ENCODE data around the gene TBATA.

TBATA gene

GRCh38 chr10:70785190-70785589 lies at the start of gene TBATA:
Gene TBATA (minus strand): TSS chr10:70785377. CDS start chr10:70783379, 1,998 bp downstream.
- DNase-seq (ENCODE audit: low spot score) = no peak

- no peak for DNase-seq (ENCODE audit: low spot score)
Observed at GRCh38 chr10:70834441-70835151, 49.4 kb upstream of the TBATA start.

GRCh38 chr10:70834021-70834420 lies 48.8 kb upstream of the TBATA start:
- no peak for DNase-seq (ENCODE audit: low spot score)

GRCh38 chr10:70833601-70834000 lies 48.4 kb upstream of the TBATA start:
- DNase-seq (ENCODE audit: low spot score) = no peak

- no peak for DNase-seq (ENCODE audit: low spot score)
Observed at GRCh38 chr10:70832852-70833528, 47.8 kb upstream of the TBATA start.

GRCh38 chr10:70832221-70832620 lies 47.0 kb upstream of the TBATA start:
- no peak for DNase-seq (ENCODE audit: low spot score)

GRCh38 chr10:70830164-70830563 lies 45.0 kb upstream of the TBATA start:
- DNase-seq (ENCODE audit: low spot score) = no peak

GRCh38 chr10:70829543-70829942 lies 44.4 kb upstream of the TBATA start:
- DNase-seq (ENCODE audit: low spot score) = no peak

GRCh38 chr10:70828923-70829322 lies 43.7 kb upstream of the TBATA start:
- DNase-seq (ENCODE audit: low spot score) = no peak

- DNase-seq (ENCODE audit: low spot score) = no peak
Observed at GRCh38 chr10:70827086-70827757, 42.0 kb upstream of the TBATA start.

GRCh38 chr10:70822076-70822820 lies 37.1 kb upstream of the TBATA start:
- DNase-seq (ENCODE audit: low spot score) = no peak

- DNase-seq (ENCODE audit: low spot score) = no peak
Observed at GRCh38 chr10:70820976-70821750, 36.0 kb upstream of the TBATA start.

- peak; percentile 40 for DNase-seq (ENCODE audit: low spot score)
Observed at GRCh38 chr10:70816220-70816894, 31.2 kb upstream of the TBATA start.

GRCh38 chr10:70815504-70816219 lies 30.5 kb upstream of the TBATA start, which contains the start of gene SGPL1:
Gene SGPL1 (plus strand): TSS chr10:70815948. CDS start chr10:70816854, 906 bp downstream.
- peak; percentile 79 for DNase-seq (ENCODE audit: low spot score)

GRCh38 chr10:70814126-70814525 lies 28.9 kb upstream of the TBATA start:
- DNase-seq (ENCODE audit: low spot score) = no peak

- DNase-seq (ENCODE audit: low spot score) = no peak
Observed at GRCh38 chr10:70812814-70813213, 27.6 kb upstream of the TBATA start.

GRCh38 chr10:70811881-70812280 lies 26.7 kb upstream of the TBATA start:
- DNase-seq (ENCODE audit: low spot score) = no peak

- no peak for DNase-seq (ENCODE audit: low spot score)
Observed at GRCh38 chr10:70810967-70811366, 25.8 kb upstream of the TBATA start.

- no peak for DNase-seq (ENCODE audit: low spot score)
Observed at GRCh38 chr10:70809726-70810125, 24.5 kb upstream of the TBATA start.

GRCh38 chr10:70809011-70809611 lies 23.9 kb upstream of the TBATA start:
- DNase-seq (ENCODE audit: low spot score) = no peak
